ENCODE data around the gene SEPSECS. TPM values are rescaled to one million over a fixed set of nuclear protein-coding genes. Genes with fewer than 3 reads are reported as not detected.

SEPSECS gene
- total and polyA plus RNA-seq, 5 donors from 2014 or later, result 1.8 to 16.7 (median 3.6) TPM

DNA sequence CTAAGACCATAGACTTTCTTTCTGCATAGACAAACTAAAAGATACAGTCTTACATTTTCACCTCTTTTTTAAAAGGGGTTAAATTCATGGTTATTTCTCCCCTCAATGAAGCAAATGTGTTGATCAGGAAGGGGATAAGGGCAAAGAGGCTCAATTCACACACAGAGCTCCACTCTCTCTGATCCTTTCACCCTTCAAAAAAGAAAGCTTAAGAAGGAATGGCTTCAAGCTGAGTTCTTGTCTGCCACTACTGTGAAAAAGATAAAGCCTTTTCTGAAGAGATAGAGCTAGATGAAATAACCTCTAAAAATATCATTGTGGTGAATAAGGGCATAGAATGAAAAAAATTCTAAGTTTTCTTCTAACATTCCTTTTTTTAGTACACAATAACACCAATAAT, 28.3 kb downstream of the SEPSECS start:
- no peaks in the 10 kb centered on the region for H3K27me3 Mint-ChIP-seq
- peaks cover 0 to 2% (median 0%) of the 10 kb centered on the region in 7 donors for H3K9me3 Mint-ChIP-seq
- no peak for ATAC-seq (ENCODE audit: low read depth in 2 of 2)
- H3K36me3 ChIP-seq (ENCODE audit: control insufficient read depth, insufficient read depth, low read length), result peaks cover 14% of the 10 kb centered on the region
- H3K27ac Mint-ChIP-seq, result no peak overlapping the region
- H3K27me3 ChIP-seq (ENCODE audit: control insufficient read depth, insufficient read depth, low read length), result no peaks in the 10 kb centered on the region
- no peak overlapping the region for H3K4me3 ChIP-seq (ENCODE audit: low read depth, low read length)
- DNase-seq, result no peak
- H3K4me3 Mint-ChIP-seq, result no peak overlapping the region
- H3K9me3 ChIP-seq (ENCODE audit: control insufficient read depth in 2 of 2, low read length in 2 of 2), result no peaks in the 10 kb centered on the region
- peaks cover 8 to 19% (median 17%) of the 10 kb centered on the region in 4 donors for H3K4me1 Mint-ChIP-seq
- peaks cover 48% of the 10 kb centered on the region for H3K36me3 Mint-ChIP-seq
- no peak overlapping the region for H3K27ac ChIP-seq (ENCODE audit: insufficient read depth, low read length, poor library complexity, severe bottlenecking)
- H3K4me1 ChIP-seq (ENCODE audit: control insufficient read depth, insufficient read depth, low read length, poor library complexity, severe bottlenecking), result no peaks in the 10 kb centered on the region

- Mint-ChIP-seq H3K27ac (no peak overlapping the region), H3K4me3 (no peak overlapping the region), H3K9me3 (peaks cover 0 to 2% (median 0%) of the 10 kb centered on the region in 7 donors)
Observed at GRCh38 chr4:25131381-25131780, 28.9 kb downstream of the SEPSECS start.

GRCh38 chr4:25129917-25130316, 30.3 kb downstream of the SEPSECS start:
- DNase-seq (no peak), ATAC-seq (ENCODE audit: low read depth in 2 of 2) (no peak)
- peaks cover 0 to 1% (median 0%) of the 10 kb centered on the region in 7 donors for H3K9me3 Mint-ChIP-seq
- Histone ChIP-seq H3K27ac (ENCODE audit: insufficient read depth, low read length, poor library complexity, severe bottlenecking) (no peak overlapping the region), H3K36me3 (ENCODE audit: control insufficient read depth, insufficient read depth, low read length) (peaks cover 29% of the 10 kb centered on the region), H3K9me3 (ENCODE audit: control insufficient read depth in 2 of 2, low read length in 2 of 2) (no peaks in the 10 kb centered on the region), H3K27me3 (ENCODE audit: control insufficient read depth, insufficient read depth, low read length) (no peaks in the 10 kb centered on the region), H3K4me1 (ENCODE audit: control insufficient read depth, insufficient read depth, low read length, poor library complexity, severe bottlenecking) (no peaks in the 10 kb centered on the region), H3K4me3 (ENCODE audit: low read depth, low read length) (no peak overlapping the region)
- H3K4me3 Mint-ChIP-seq, result no peak overlapping the region
- no peak overlapping the region for H3K27ac Mint-ChIP-seq
- H3K27me3 Mint-ChIP-seq, result no peaks in the 10 kb centered on the region
- peaks cover 38% of the 10 kb centered on the region for H3K36me3 Mint-ChIP-seq
- H3K4me1 Mint-ChIP-seq, result peaks cover 3 to 9% (median 4%) of the 10 kb centered on the region in 4 donors

More at GRCh38 chr4:25131381-25131780, 28.9 kb downstream of the SEPSECS start:
- Histone ChIP-seq H3K4me3 (ENCODE audit: low read depth, low read length) (no peak overlapping the region), H3K27me3 (ENCODE audit: control insufficient read depth, insufficient read depth, low read length) (no peaks in the 10 kb centered on the region), H3K36me3 (ENCODE audit: control insufficient read depth, insufficient read depth, low read length) (peaks cover 18% of the 10 kb centered on the region), H3K4me1 (ENCODE audit: control insufficient read depth, insufficient read depth, low read length, poor library complexity, severe bottlenecking) (no peaks in the 10 kb centered on the region), H3K27ac (ENCODE audit: insufficient read depth, low read length, poor library complexity, severe bottlenecking) (no peak overlapping the region), H3K9me3 (ENCODE audit: control insufficient read depth in 2 of 2, low read length in 2 of 2) (no peaks in the 10 kb centered on the region)
- Mint-ChIP-seq H3K27me3 (no peaks in the 10 kb centered on the region), H3K36me3 (peaks cover 43% of the 10 kb centered on the region), H3K4me1 (peaks cover 6 to 16% (median 12%) of the 10 kb centered on the region in 4 donors)
- DNase-seq (no peak), ATAC-seq (ENCODE audit: low read depth in 2 of 2) (no peak)

DNA sequence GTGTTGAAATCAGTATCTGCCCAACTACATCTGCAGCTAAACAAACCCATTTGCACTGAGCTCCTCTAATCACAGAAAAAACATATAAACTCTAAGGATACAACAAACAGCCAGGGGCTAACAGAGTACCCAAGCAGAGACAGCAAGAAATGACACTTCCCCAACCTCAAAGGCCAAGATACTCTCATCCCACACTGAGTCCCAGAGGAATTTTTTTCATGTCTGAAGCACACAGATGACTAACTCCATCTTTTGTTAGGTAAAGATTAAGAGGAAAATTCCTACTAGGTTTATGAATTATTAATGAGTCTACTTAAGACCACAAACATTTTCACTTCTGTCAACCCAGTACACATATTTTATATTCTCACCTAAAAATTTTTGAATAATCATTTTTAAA, 31.6 kb downstream of the SEPSECS start:
- no peak for ATAC-seq (ENCODE audit: low read depth in 2 of 2)
- H3K4me1 Mint-ChIP-seq, result peaks cover 0 to 6% (median 0%) of the 10 kb centered on the region in 4 donors
- no peak for DNase-seq
- no peaks in the 10 kb centered on the region for H3K27me3 Mint-ChIP-seq
- peaks cover 44% of the 10 kb centered on the region for H3K36me3 Mint-ChIP-seq
- no peaks in the 10 kb centered on the region for H3K9me3 ChIP-seq (ENCODE audit: control insufficient read depth in 2 of 2, low read length in 2 of 2)
- H3K4me3 ChIP-seq (ENCODE audit: low read depth, low read length), result no peak overlapping the region
- no peaks in the 10 kb centered on the region for H3K4me1 ChIP-seq (ENCODE audit: control insufficient read depth, insufficient read depth, low read length, poor library complexity, severe bottlenecking)
- no peak overlapping the region for H3K27ac ChIP-seq (ENCODE audit: insufficient read depth, low read length, poor library complexity, severe bottlenecking)
- no peaks in the 10 kb centered on the region for H3K27me3 ChIP-seq (ENCODE audit: control insufficient read depth, insufficient read depth, low read length)
- peak overlapping the region in 2 of 3 donors; percentile 4 to 62 for H3K27ac Mint-ChIP-seq
- H3K9me3 Mint-ChIP-seq, result no peaks in the 10 kb centered on the region
- no peak overlapping the region for H3K4me3 Mint-ChIP-seq
- peaks cover 38% of the 10 kb centered on the region for H3K36me3 ChIP-seq (ENCODE audit: control insufficient read depth, insufficient read depth, low read length)

DNA sequence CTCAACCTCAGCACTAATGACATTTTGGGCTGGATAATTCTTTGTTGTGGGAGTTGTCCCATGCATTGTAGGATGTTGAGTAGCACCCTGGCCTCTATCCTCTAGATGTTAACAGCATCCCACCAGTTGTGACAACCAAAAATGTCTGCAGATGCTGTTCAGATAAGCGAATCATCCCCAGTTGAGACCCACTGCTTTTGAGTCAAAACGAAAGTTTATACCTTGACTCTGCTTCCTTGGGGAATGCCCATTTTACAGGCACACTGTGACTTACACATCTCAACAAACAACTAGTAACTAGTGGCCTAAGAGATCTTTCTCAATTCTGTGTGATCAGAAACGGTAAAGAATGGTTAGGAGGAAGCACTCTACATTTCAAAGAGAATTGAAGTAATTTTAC, 37.0 kb downstream of the SEPSECS start:
- Mint-ChIP-seq H3K4me1 (peaks cover 0 to 4% (median 1%) of the 10 kb centered on the region in 4 donors), H3K27ac (peak overlapping the region in 1 of 3 donors; percentile 39), H3K36me3 (peaks cover 40% of the 10 kb centered on the region), H3K9me3 (no peaks in the 10 kb centered on the region), H3K27me3 (no peaks in the 10 kb centered on the region), H3K4me3 (no peak overlapping the region)
- H3K4me3 ChIP-seq (ENCODE audit: low read depth, low read length), result no peak overlapping the region
- H3K36me3 ChIP-seq (ENCODE audit: control insufficient read depth, insufficient read depth, low read length), result peaks cover 43% of the 10 kb centered on the region
- ATAC-seq (ENCODE audit: low read depth in 2 of 2) (no peak), DNase-seq (peak in 1 of 3 donors; percentile 6)
- H3K27ac ChIP-seq (ENCODE audit: insufficient read depth, low read length, poor library complexity, severe bottlenecking), result no peak overlapping the region
- H3K4me1 ChIP-seq (ENCODE audit: control insufficient read depth, insufficient read depth, low read length, poor library complexity, severe bottlenecking), result no peaks in the 10 kb centered on the region
- H3K27me3 ChIP-seq (ENCODE audit: control insufficient read depth, insufficient read depth, low read length), result no peaks in the 10 kb centered on the region
- no peaks in the 10 kb centered on the region for H3K9me3 ChIP-seq (ENCODE audit: control insufficient read depth in 2 of 2, low read length in 2 of 2)

DNA sequence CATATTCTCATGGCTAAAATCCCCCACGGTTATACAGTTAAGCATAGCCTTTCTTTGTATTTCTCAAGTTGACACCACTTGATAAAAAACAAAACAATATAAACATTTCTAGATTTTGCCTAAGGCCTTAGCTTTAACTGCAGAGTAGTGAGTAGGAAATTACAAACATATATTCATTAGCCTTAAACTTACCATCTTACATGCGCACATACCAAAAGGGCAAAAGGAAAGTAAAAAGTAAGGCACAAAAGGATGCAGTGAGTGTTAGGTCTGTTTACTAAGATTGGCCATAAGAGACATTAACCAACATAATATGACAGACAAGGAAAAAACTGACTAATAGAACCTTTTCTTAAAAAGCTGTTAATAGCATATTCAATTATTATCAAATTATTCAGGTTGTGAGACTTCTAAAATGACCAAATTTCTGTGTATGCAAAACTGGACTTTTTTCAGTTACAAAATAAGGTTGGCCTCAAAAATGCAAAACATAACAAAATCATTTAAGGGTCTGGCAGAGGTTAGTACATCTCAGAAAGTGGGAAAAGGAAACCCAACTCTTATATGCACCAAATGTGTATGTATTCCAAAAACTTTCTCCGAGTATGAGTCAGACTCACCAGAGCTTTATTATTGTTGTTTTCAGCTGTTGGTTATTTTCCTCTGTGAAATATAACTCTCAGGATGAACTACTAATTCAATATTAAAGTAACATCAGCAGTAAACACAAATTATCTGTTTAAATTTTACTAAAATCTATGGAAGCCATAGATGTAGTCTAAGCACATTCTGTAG, 39.9 kb downstream of the SEPSECS start:
- ATAC-seq (ENCODE audit: low read depth in 2 of 2), result no peak

GRCh38 chr4:25117716-25118472, 42.4 kb downstream of the SEPSECS start:
- Mint-ChIP-seq H3K27me3 (no peaks in the 10 kb centered on the region), H3K36me3 (peaks cover 10% of the 10 kb centered on the region), H3K4me1 (no peaks in the 10 kb centered on the region), H3K9me3 (no peaks in the 10 kb centered on the region), H3K4me3 (no peak overlapping the region), H3K27ac (no peak overlapping the region)
- Histone ChIP-seq H3K9me3 (ENCODE audit: control insufficient read depth in 2 of 2, low read length in 2 of 2) (no peaks in the 10 kb centered on the region), H3K4me3 (ENCODE audit: low read depth, low read length) (no peak overlapping the region), H3K36me3 (ENCODE audit: control insufficient read depth, insufficient read depth, low read length) (no peaks in the 10 kb centered on the region), H3K4me1 (ENCODE audit: control insufficient read depth, insufficient read depth, low read length, poor library complexity, severe bottlenecking) (no peaks in the 10 kb centered on the region), H3K27ac (ENCODE audit: insufficient read depth, low read length, poor library complexity, severe bottlenecking) (no peak overlapping the region), H3K27me3 (ENCODE audit: control insufficient read depth, insufficient read depth, low read length) (no peaks in the 10 kb centered on the region)
- no peak for ATAC-seq (ENCODE audit: low read depth in 2 of 2)
- DNase-seq, result no peak

More for the DNA sequence above, 39.9 kb downstream of the SEPSECS start:
- Histone ChIP-seq H3K27ac (ENCODE audit: insufficient read depth, low read length, poor library complexity, severe bottlenecking) (no peak overlapping the region), H3K4me1 (ENCODE audit: control insufficient read depth, insufficient read depth, low read length, poor library complexity, severe bottlenecking) (no peaks in the 10 kb centered on the region), H3K9me3 (ENCODE audit: control insufficient read depth in 2 of 2, low read length in 2 of 2) (no peaks in the 10 kb centered on the region), H3K36me3 (ENCODE audit: control insufficient read depth, insufficient read depth, low read length) (peaks cover 19% of the 10 kb centered on the region), H3K4me3 (ENCODE audit: low read depth, low read length) (no peak overlapping the region), H3K27me3 (ENCODE audit: control insufficient read depth, insufficient read depth, low read length) (no peaks in the 10 kb centered on the region)
- no peak for DNase-seq
- Mint-ChIP-seq H3K9me3 (no peaks in the 10 kb centered on the region), H3K4me1 (peaks cover 0 to 4% (median 0%) of the 10 kb centered on the region in 4 donors), H3K4me3 (no peak overlapping the region), H3K27me3 (no peaks in the 10 kb centered on the region), H3K36me3 (peaks cover 28% of the 10 kb centered on the region), H3K27ac (no peak overlapping the region)
